GM18502 (cell line): Measurements from ENCODE around the gene DYNLT4.
A peak's percentile ranks its signal among the peaks of the same experiment; 100 is the strongest.
"Not testable (repeated sequence)": the region's sequence is repeated elsewhere in the genome, so short reads cannot be mapped to it uniquely, and the experiment has no call there.

Source experiments
- ATAC-seq: cut with Tn5 transposase; IDR thresholded peaks from one replicate; pipeline ENCODE4 v1.9.1; 2021; ENCODE audit warnings: mild to moderate bottlenecking; ENCODE audit not compliant: unreplicated experiment, poor library complexity

Gene DYNLT4

GRCh38 chr1:44829506-44830384 lies 22.6 kb upstream of the DYNLT4 start:
- no peak for ATAC-seq

- ATAC-seq: no peak
These were observed 21.8 kb upstream of the DYNLT4 start for GRCh38 chr1:44828841-44829440.

- no peak for ATAC-seq
These were observed 21.0 kb upstream of the DYNLT4 start for GRCh38 chr1:44828003-44828651.

GRCh38 chr1:44827197-44828002 lies 20.2 kb upstream of the DYNLT4 start:
- no peak for ATAC-seq

GRCh38 chr1:44826375-44827196 lies 19.4 kb upstream of the DYNLT4 start:
- ATAC-seq: no peak

GRCh38 chr1:44824392-44824791 lies 17.2 kb upstream of the DYNLT4 start:
- ATAC-seq: not testable (repeated sequence)

- ATAC-seq: no peak
These were observed 15.9 kb upstream of the DYNLT4 start for GRCh38 chr1:44822981-44823451.

- no peak for ATAC-seq
These were observed 15.1 kb upstream of the DYNLT4 start for GRCh38 chr1:44822131-44822701.

GRCh38 chr1:44821240-44821715 lies 14.1 kb upstream of the DYNLT4 start:
- ATAC-seq: no peak

- ATAC-seq: no peak
These were observed 13.4 kb upstream of the DYNLT4 start for GRCh38 chr1:44820328-44821239.

GRCh38 chr1:44819608-44820327 lies 12.6 kb upstream of the DYNLT4 start:
- peak; percentile 88 for ATAC-seq

- no peak for ATAC-seq
These were observed 12.1 kb upstream of the DYNLT4 start for GRCh38 chr1:44819196-44819607.

- ATAC-seq: no peak
These were observed 10.8 kb upstream of the DYNLT4 start for GRCh38 chr1:44817771-44818495.

GRCh38 chr1:44817307-44817706 lies 10.2 kb upstream of the DYNLT4 start:
- ATAC-seq: no peak

- not testable (repeated sequence) for ATAC-seq
These were observed 8.8 kb upstream of the DYNLT4 start for GRCh38 chr1:44815926-44816325.

GRCh38 chr1:44812822-44813543 lies 5.8 kb upstream of the DYNLT4 start:
- no peak for ATAC-seq
